Prostate gland (tissue), 2 donors: Measurements from ENCODE around the gene DOCK4.

Experiments used
- POLR2A ChIP-seq: fragments of 450-650 bp; IDR thresholded peaks from one replicate; pipeline ENCODE4 v1.6.1; 2016; ENCODE audit warnings: antibody characterized with exemption, mild to moderate bottlenecking
- TF ChIP-seq, protein P1 (sequence below), 4 experiments: fragments of 200-600 bp in 2 of 4; fragments of 450-650 bp in 2 of 4; sonication (generic) in 2 of 4; IDR thresholded peaks; 1 replicate in 3 of 4; 2 replicates in 1 of 4; pipeline ENCODE4 v1.5.1; 2016 to 2019; ENCODE audit warnings: antibody characterized with exemption in 4 of 4, mild to moderate bottlenecking in 2 of 4, moderate library complexity in 2 of 4

DNA sequence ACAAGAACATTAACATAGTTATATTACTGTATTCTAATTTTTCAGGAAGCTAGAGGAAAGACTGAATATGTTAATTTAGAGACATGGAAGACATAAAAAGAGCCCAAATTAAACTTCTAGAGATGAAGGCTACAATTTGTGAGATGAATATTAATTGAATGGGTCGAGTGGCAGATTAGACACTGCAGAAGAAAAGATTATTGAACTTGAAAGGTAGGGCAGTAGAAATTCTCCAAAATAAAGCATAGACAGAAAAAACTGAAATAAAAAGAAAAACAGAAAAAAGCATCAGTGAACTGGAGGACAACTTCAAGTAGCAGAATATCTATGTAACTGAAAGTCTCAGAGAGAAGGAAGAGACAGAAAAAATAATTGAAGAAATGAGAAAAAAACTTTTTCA, 369.6 kb downstream of the DOCK4 start:
- TF ChIP-seq, protein P1, sequence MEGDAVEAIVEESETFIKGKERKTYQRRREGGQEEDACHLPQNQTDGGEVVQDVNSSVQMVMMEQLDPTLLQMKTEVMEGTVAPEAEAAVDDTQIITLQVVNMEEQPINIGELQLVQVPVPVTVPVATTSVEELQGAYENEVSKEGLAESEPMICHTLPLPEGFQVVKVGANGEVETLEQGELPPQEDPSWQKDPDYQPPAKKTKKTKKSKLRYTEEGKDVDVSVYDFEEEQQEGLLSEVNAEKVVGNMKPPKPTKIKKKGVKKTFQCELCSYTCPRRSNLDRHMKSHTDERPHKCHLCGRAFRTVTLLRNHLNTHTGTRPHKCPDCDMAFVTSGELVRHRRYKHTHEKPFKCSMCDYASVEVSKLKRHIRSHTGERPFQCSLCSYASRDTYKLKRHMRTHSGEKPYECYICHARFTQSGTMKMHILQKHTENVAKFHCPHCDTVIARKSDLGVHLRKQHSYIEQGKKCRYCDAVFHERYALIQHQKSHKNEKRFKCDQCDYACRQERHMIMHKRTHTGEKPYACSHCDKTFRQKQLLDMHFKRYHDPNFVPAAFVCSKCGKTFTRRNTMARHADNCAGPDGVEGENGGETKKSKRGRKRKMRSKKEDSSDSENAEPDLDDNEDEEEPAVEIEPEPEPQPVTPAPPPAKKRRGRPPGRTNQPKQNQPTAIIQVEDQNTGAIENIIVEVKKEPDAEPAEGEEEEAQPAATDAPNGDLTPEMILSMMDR (IDR thresholded peaks at IDR 0.05) = no peak
- no peak for TF ChIP-seq POLR2A
